C4-2B (cell line): ENCODE measurements around the gene ZBTB20.

ENCODE experiments used
- H3K27ac ChIP-seq: fragments of 450-650 bp; 2 replicates; pipeline ENCODE4 v1.5.1; 2017
- CTCF ChIP-seq: fragments of 450-650 bp; conservative IDR thresholded peaks from 2 replicates; pipeline ENCODE4 v1.5.1; 2017; ENCODE audit warnings: mild to moderate bottlenecking
- ZFX ChIP-seq: fragments of 450-650 bp; IDR thresholded peaks from 2 replicates; pipeline ENCODE4 v1.6.1; 2017

The ZBTB20 gene

GRCh38 chr3:114421204-114421603 lies 725.9 kb downstream of the ZBTB20 start:
- H3K27ac ChIP-seq, result no peak overlapping the region
- no peak for TF ChIP-seq ZFX
- TF ChIP-seq CTCF, result no peak

- no peak for TF ChIP-seq ZFX
- no peak for TF ChIP-seq CTCF
- H3K27ac ChIP-seq, result no peak overlapping the region
These were observed 727.0 kb downstream of the ZBTB20 start for GRCh38 chr3:114420072-114420471.

- TF ChIP-seq CTCF, result peak; percentile 85
- no peak for TF ChIP-seq ZFX
These were observed 728.2 kb downstream of the ZBTB20 start for GRCh38 chr3:114418724-114419543.

GRCh38 chr3:114418107-114418506 lies 729.0 kb downstream of the ZBTB20 start:
- TF ChIP-seq CTCF (no peak), ZFX (no peak)
- no peak overlapping the region for H3K27ac ChIP-seq

More at GRCh38 chr3:114418724-114419543, 728.2 kb downstream of the ZBTB20 start:
- H3K27ac ChIP-seq, result no peak overlapping the region

GRCh38 chr3:114417675-114418074 lies 729.4 kb downstream of the ZBTB20 start:
- no peak for TF ChIP-seq CTCF
- TF ChIP-seq ZFX, result no peak
- H3K27ac ChIP-seq, result no peak overlapping the region

- no peak overlapping the region for H3K27ac ChIP-seq
- TF ChIP-seq CTCF, result no peak
- no peak for TF ChIP-seq ZFX
These were observed 729.8 kb downstream of the ZBTB20 start for GRCh38 chr3:114417265-114417664.
